Breast epithelium (tissue), 4 donors: Measurements from ENCODE around the gene IREB2. TPM values are rescaled to one million over a fixed set of nuclear protein-coding genes. Genes with fewer than 3 reads are reported as not detected.
"Not testable (repeated sequence)": the region's sequence is repeated elsewhere in the genome, so short reads cannot be mapped to it uniquely, and the experiment has no call there.

Source experiments
- DNase-seq, 2 donors: peaks; one replicate each; pipeline ENCODE4 v3.0.0-alpha.2; 2019; ENCODE audit warnings: low spot score in 2 of 2
- H3K27ac ChIP-seq, 2 donors: fragments of 200-600 bp; sonication (generic) in 1 of 2; one replicate each; pipeline ENCODE4 v1.5.1; 2016 to 2019; ENCODE audit warnings: mild to moderate bottlenecking in 1 of 2
- H3K27me3 ChIP-seq, 2 donors: fragments of 200-600 bp; sonication (generic) in 1 of 2; one replicate each; pipeline versions ENCODE4 v1.5.1 to v1.6.0; 2017 to 2019; ENCODE audit warnings: control low read depth in 1 of 2, mild to moderate bottlenecking in 1 of 2
- H3K36me3 ChIP-seq: fragments of 200-600 bp; one replicate; pipeline ENCODE4 v1.5.1; 2019
- H3K4me1 ChIP-seq, 2 donors: fragments of 200-600 bp; sonication (generic); one replicate each; pipeline ENCODE4 v1.5.1; 2016 to 2019; ENCODE audit warnings: control low read depth in 1 of 2
- H3K4me3 ChIP-seq, 3 donors: fragments of 200-600 bp; sonication (generic); 1 replicate in 2 of 3; 2 replicates in 1 of 3; pipeline ENCODE4 v1.5.1; 2016 to 2019; ENCODE audit warnings: mild to moderate bottlenecking in 3 of 3, moderate library complexity in 2 of 3
- H3K9me3 ChIP-seq, 2 donors: fragments of 200-600 bp; sonication (generic) in 1 of 2; one replicate each; pipeline ENCODE4 v1.5.1; 2016 to 2019; ENCODE audit warnings: control low read depth in 1 of 2
- CTCF ChIP-seq, 3 donors: fragments of 450-650 bp; IDR thresholded peaks; one replicate each; pipeline ENCODE4 v1.5.1; 2016 to 2017; ENCODE audit warnings: antibody characterized with exemption in 3 of 3, mild to moderate bottlenecking in 3 of 3, moderate library complexity in 3 of 3
- POLR2A ChIP-seq: fragments of 450-650 bp; IDR thresholded peaks from one replicate; pipeline ENCODE4 v1.6.1; 2016; ENCODE audit warnings: antibody characterized with exemption, mild to moderate bottlenecking, moderate library complexity
- POLR2AphosphoS5 ChIP-seq, 3 donors: sonication (generic); formaldehyde crosslinking; IDR thresholded peaks; one replicate each; pipeline ENCODE4 v1.6.1; 2017; ENCODE audit warnings: antibody characterized with exemption in 3 of 3
- intact Hi-C: fragments of 100-400 bp; cut with DNase I; formaldehyde crosslinking; loops from one replicate; pipeline ENCODE4 v1.15.1; 2023; ENCODE audit warnings: low total_unique reads
- total RNA-seq, 3 donors: library from RNA; depleted of rRNA; stranded (reverse); fragments of >200 nt; gene quantifications; one replicate each; pipeline ENCODE4 v1.1.0, GENCODE V29; 2016

Gene IREB2
- total RNA-seq, 3 donors from 2014 or later, result 45.8 to 52.2 (median 49.5) TPM

GRCh38 chr15:78533331-78533730 lies 95.3 kb downstream of the IREB2 start:
- TF ChIP-seq POLR2A (no peak), CTCF (IDR thresholded peaks at IDR 0.05) (no peak), POLR2AphosphoS5 (IDR thresholded peaks at IDR 0.05) (no peak)
- no peaks in the 10 kb centered on the region for H3K36me3 ChIP-seq
- DNase-seq, result no peak
- intact Hi-C loops, result no loop called here
- H3K4me3 ChIP-seq, result no peak overlapping the region
- no peaks in the 10 kb centered on the region for H3K27me3 ChIP-seq
- H3K9me3 ChIP-seq, result no peaks in the 10 kb centered on the region
- H3K4me1 ChIP-seq, result no peaks in the 10 kb centered on the region
- no peak overlapping the region for H3K27ac ChIP-seq

- no peak for TF ChIP-seq POLR2A
- no peak for TF ChIP-seq POLR2AphosphoS5 (IDR thresholded peaks at IDR 0.05)
- no peak for TF ChIP-seq CTCF (IDR thresholded peaks at IDR 0.05)
- no peak overlapping the region for H3K4me3 ChIP-seq
- H3K27me3 ChIP-seq, result no peaks in the 10 kb centered on the region
- no peak for DNase-seq
- no peak overlapping the region for H3K27ac ChIP-seq
- no peaks in the 10 kb centered on the region for H3K9me3 ChIP-seq
- intact Hi-C loops, result no loop called here
- no peaks in the 10 kb centered on the region for H3K36me3 ChIP-seq
- no peaks in the 10 kb centered on the region for H3K4me1 ChIP-seq
These were observed 98.1 kb downstream of the IREB2 start for GRCh38 chr15:78536134-78536533.

- H3K36me3 ChIP-seq, result no peaks in the 10 kb centered on the region
- TF ChIP-seq POLR2A (no peak), POLR2AphosphoS5 (IDR thresholded peaks at IDR 0.05) (no peak)
- peaks cover 0 to 6% of the 10 kb centered on the region in 2 donors for H3K4me1 ChIP-seq
- no peaks in the 10 kb centered on the region for H3K27me3 ChIP-seq
- H3K4me3 ChIP-seq, result no peak overlapping the region
- intact Hi-C loops, result no loop called here
- no peaks in the 10 kb centered on the region for H3K9me3 ChIP-seq
- peak overlapping the region in 1 of 2 donors; percentile 57 for H3K27ac ChIP-seq
- no peak for DNase-seq
These were observed 99.4 kb downstream of the IREB2 start for GRCh38 chr15:78537266-78537905.

- Histone ChIP-seq H3K4me3 (no peak overlapping the region), H3K4me1 (peaks cover 0 to 6% of the 10 kb centered on the region in 2 donors), H3K27me3 (no peaks in the 10 kb centered on the region), H3K36me3 (no peaks in the 10 kb centered on the region), H3K9me3 (no peaks in the 10 kb centered on the region), H3K27ac (peak overlapping the region in 1 of 2 donors; percentile 57)
- DNase-seq, result no peak
- intact Hi-C loops, result no loop called here
- TF ChIP-seq POLR2AphosphoS5 (IDR thresholded peaks at IDR 0.05) (no peak), CTCF (IDR thresholded peaks at IDR 0.05) (no peak), POLR2A (no peak)
These were observed 100.3 kb downstream of the IREB2 start for GRCh38 chr15:78538358-78538757.

- peak overlapping the region; percentile 95 to 96 for H3K27ac ChIP-seq
- H3K4me3 ChIP-seq, result peak overlapping the region; percentile 70 to 89 (median 85)
- H3K27me3 ChIP-seq, DNase-seq, intact Hi-C loops, H3K4me1 ChIP-seq, H3K9me3 ChIP-seq, H3K36me3 ChIP-seq: not testable (repeated sequence)
These were observed 101.6 kb downstream of the IREB2 start for GRCh38 chr15:78539464-78540140.

GRCh38 chr15:78540141-78540870 lies 102.3 kb downstream of the IREB2 start, which contains the start of gene PSMA4:
Gene PSMA4, plus strand, starts transcription at chr15:78540444. Its CDS starts 1,484 bp downstream, at chr15:78541928.
- TF ChIP-seq POLR2AphosphoS5 (IDR thresholded peaks at IDR 0.05) (peak; percentile 76 to 91 (median 78)), POLR2A (peak; percentile 82), CTCF (IDR thresholded peaks at IDR 0.05) (no peak)
- Histone ChIP-seq H3K4me1 (peaks cover 0 to 6% of the 10 kb centered on the region in 2 donors), H3K9me3 (no peaks in the 10 kb centered on the region), H3K36me3 (no peaks in the 10 kb centered on the region), H3K4me3 (peak within 1 kb of the TSS; percentile 70 to 89 (median 85)), H3K27ac (peak within 1 kb of the TSS; percentile 95 to 96), H3K27me3 (no peaks in the 10 kb centered on the region)
- peak; percentile 86 to 92 for DNase-seq
- intact Hi-C loops, result no loop called here
